ENCODE measurements around the gene OTUB2. TPM values are rescaled to one million over a fixed set of nuclear protein-coding genes. Genes with fewer than 3 reads are reported as not detected.
A peak's percentile ranks its signal among the peaks of the same experiment; 100 is the strongest.

Gene OTUB2
- total RNA-seq, 3 donors from 2014 or later (not counting 1 experiment from before 2014, with no cell fraction given), result 0.09 to 0.13 TPM; not detected in 1

GRCh38 chr14:94077823-94078222 lies 51.7 kb downstream of the OTUB2 start:
- WGBS (ENCODE audit: insufficient coverage), result 80% methylated on average over 1 of the region's 5 CpGs

GRCh38 chr14:94079891-94080620 lies 53.9 kb downstream of the OTUB2 start:
- intact Hi-C loops (cut with micrococcal nuclease), result loop anchor here (2.0 to 5.0 kb wide), 3 partner anchors 23 to 118 kb away; no protein-coding TSS in a partner anchor
- ATAC-seq, result no peak
- 3% methylated on average over 15 of the region's 15 CpGs for WGBS (ENCODE audit: insufficient coverage)
- peaks cover 5% of the 10 kb centered on the region for H3K36me3 Mint-ChIP-seq
- peak overlapping the region; percentile 97 to 98 for H3K27ac Mint-ChIP-seq
- no peaks in the 10 kb centered on the region for H3K9me3 Mint-ChIP-seq
- peak in 1 of 2 donors; percentile 63 for DNase-seq
- H3K4me1 Mint-ChIP-seq, result peaks cover 44 to 64% of the 10 kb centered on the region in 2 donors
- H3K27me3 Mint-ChIP-seq (ENCODE audit: low read depth in 2 of 2), result no peaks in the 10 kb centered on the region
- Histone ChIP-seq H3K4me1 (ENCODE audit: control insufficient read depth, insufficient read depth, low read length) (peaks cover 24% of the 10 kb centered on the region), H3K27me3 (ENCODE audit: control insufficient read depth, insufficient read depth, low read length) (no peaks in the 10 kb centered on the region), H3K4me3 (ENCODE audit: low read length) (peak overlapping the region; percentile 78), H3K27ac (ENCODE audit: low read length) (peak overlapping the region; percentile 85), H3K36me3 (ENCODE audit: control insufficient read depth, insufficient read depth, low read length) (peaks cover 27% of the 10 kb centered on the region), H3K9me3 (ENCODE audit: control insufficient read depth, insufficient read depth, low read length) (no peaks in the 10 kb centered on the region)
- peak overlapping the region; percentile 100 for H3K4me3 Mint-ChIP-seq
- TF ChIP-seq CTCF (IDR thresholded peaks at IDR 0.05), result no peak

More at GRCh38 chr14:94077823-94078222, 51.7 kb downstream of the OTUB2 start:
- Histone ChIP-seq H3K36me3 (ENCODE audit: control insufficient read depth, insufficient read depth, low read length) (peaks cover 27% of the 10 kb centered on the region), H3K27me3 (ENCODE audit: control insufficient read depth, insufficient read depth, low read length) (no peaks in the 10 kb centered on the region), H3K4me1 (ENCODE audit: control insufficient read depth, insufficient read depth, low read length) (peaks cover 24% of the 10 kb centered on the region), H3K9me3 (ENCODE audit: control insufficient read depth, insufficient read depth, low read length) (no peaks in the 10 kb centered on the region), H3K4me3 (ENCODE audit: low read length) (no peak overlapping the region), H3K27ac (ENCODE audit: low read length) (no peak overlapping the region)
- intact Hi-C loops (cut with micrococcal nuclease), result no loop called here
- H3K36me3 Mint-ChIP-seq, result peaks cover 15% of the 10 kb centered on the region
- no peaks in the 10 kb centered on the region for H3K27me3 Mint-ChIP-seq (ENCODE audit: low read depth in 2 of 2)
- peak overlapping the region in 1 of 2 donors; percentile 68 for H3K27ac Mint-ChIP-seq
- peaks cover 47 to 71% of the 10 kb centered on the region in 2 donors for H3K4me1 Mint-ChIP-seq
- peaks cover 0 to 4% of the 10 kb centered on the region in 2 donors for H3K9me3 Mint-ChIP-seq
- no peak for TF ChIP-seq CTCF (IDR thresholded peaks at IDR 0.05)
- ATAC-seq (no peak), DNase-seq (no peak)
- peak overlapping the region; percentile 74 for H3K4me3 Mint-ChIP-seq

DNA sequence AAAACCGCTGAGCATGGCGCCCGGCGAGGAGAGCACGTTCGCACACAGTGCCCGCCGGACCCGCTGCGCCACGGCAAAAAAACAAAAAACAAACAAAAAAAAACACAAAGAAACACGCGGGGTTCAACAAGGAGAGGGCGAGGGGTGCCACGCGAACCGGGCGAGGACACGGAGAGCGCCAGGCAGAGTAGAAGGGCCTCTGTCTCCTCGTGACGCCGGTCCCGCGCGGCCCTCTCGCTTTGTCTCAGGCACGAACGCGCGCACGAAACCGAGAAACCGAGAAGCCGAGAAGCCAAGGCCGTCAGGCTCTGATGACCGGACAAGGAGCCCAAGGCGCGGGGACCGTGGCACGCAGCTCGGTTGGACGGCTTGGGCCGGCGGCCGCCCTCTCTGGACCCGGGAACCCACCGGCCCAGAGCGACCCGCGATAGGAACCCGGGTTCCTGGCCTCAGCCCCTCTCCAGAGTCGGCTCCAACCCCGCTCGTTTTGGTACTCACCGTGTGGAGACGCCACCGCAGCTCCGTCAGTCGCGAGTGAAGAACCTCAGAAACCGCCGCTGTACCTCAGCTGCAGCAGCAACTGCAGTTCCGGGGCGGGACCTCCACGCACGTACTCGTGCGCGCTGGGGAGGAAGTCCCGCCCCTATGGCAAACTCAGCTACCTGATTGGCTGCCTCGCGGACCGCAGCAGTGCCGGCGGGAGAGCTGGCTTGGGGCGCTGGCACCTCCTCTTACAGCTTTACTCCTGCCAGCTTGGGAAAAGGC lies 54.7 kb downstream of the OTUB2 start, which contains the start of the genes DDX24 and IFI27L1:
Gene DDX24 (minus strand): TSS at position 582 of the 765 bp plus-strand sequence. CDS start 1,460 bp downstream, outside the sequence.
Gene IFI27L1 (plus strand): TSS at position 690 of the 765 bp plus-strand sequence. CDS start 15,628 bp downstream, outside the sequence.
- ATAC-seq, result peak; percentile 96 to 99 (median 96)
- Mint-ChIP-seq H3K4me1 (peaks cover 37 to 57% of the 10 kb centered on the region in 2 donors), H3K36me3 (no peaks in the 10 kb centered on the region), H3K4me3 (peak within 1 kb of the TSS; percentile 100), H3K27ac (peak within 1 kb of the TSS; percentile 97 to 98), H3K9me3 (no peaks in the 10 kb centered on the region), H3K27me3 (ENCODE audit: low read depth in 2 of 2) (no peaks in the 10 kb centered on the region)
- Histone ChIP-seq H3K36me3 (ENCODE audit: control insufficient read depth, insufficient read depth, low read length) (peaks cover 23% of the 10 kb centered on the region), H3K27me3 (ENCODE audit: control insufficient read depth, insufficient read depth, low read length) (no peaks in the 10 kb centered on the region), H3K4me1 (ENCODE audit: control insufficient read depth, insufficient read depth, low read length) (peaks cover 24% of the 10 kb centered on the region), H3K4me3 (ENCODE audit: low read length) (peak within 1 kb of the TSS; percentile 78), H3K27ac (ENCODE audit: low read length) (peak within 1 kb of the TSS; percentile 85), H3K9me3 (ENCODE audit: control insufficient read depth, insufficient read depth, low read length) (no peaks in the 10 kb centered on the region)
- intact Hi-C loops (cut with micrococcal nuclease), result loop anchor here (1.0 to 5.0 kb wide), 4 partner anchors 24 to 119 kb away; partner anchors contain the start of gene OTUB2
- DNase-seq, result peak; percentile 98 to 99
- TF ChIP-seq CTCF (IDR thresholded peaks at IDR 0.05), result no peak
- under 1% methylated on average over 77 of the region's 77 CpGs for WGBS (ENCODE audit: insufficient coverage)

Measured in natural killer cell (primary cell).